ENCODE results near the gene THSD7A.

DNA sequence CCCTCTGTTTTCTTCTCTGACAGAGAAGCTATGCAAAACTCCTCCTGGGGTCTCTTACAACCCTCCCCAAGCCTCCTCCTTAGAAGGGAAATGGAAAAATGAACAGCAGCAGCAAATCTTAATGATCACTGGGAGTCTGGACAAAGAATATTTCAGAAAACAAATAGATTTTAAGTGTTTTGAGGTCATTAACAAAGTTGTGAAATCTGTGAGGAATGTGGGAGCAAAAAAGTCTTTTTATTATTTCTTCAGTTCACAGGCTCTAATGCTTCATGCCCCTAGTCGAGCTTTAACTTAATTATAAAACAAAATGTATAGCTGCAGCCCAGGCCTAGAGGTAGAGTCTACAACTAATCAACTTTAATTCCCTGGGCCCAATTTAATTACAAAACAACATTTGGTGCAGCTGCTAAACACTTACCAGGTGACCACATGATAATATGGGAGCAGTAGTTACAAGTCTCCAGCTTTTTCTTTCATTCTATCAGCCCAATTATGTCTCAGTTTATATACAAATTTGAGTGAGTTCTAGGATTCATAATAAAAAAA is 293.2 kb downstream of the THSD7A start:
- TF ChIP-seq, protein P1, sequence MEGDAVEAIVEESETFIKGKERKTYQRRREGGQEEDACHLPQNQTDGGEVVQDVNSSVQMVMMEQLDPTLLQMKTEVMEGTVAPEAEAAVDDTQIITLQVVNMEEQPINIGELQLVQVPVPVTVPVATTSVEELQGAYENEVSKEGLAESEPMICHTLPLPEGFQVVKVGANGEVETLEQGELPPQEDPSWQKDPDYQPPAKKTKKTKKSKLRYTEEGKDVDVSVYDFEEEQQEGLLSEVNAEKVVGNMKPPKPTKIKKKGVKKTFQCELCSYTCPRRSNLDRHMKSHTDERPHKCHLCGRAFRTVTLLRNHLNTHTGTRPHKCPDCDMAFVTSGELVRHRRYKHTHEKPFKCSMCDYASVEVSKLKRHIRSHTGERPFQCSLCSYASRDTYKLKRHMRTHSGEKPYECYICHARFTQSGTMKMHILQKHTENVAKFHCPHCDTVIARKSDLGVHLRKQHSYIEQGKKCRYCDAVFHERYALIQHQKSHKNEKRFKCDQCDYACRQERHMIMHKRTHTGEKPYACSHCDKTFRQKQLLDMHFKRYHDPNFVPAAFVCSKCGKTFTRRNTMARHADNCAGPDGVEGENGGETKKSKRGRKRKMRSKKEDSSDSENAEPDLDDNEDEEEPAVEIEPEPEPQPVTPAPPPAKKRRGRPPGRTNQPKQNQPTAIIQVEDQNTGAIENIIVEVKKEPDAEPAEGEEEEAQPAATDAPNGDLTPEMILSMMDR (optimal IDR thresholded peaks at IDR 0.05 in 1 of 3, IDR thresholded peaks at IDR 0.05 in 1 of 3, conservative IDR thresholded peaks at IDR 0.05 in 1 of 3; ENCODE audit: extremely low read depth in 1 of 3, insufficient read depth in 2 of 3, low read length in 3 of 3) = no peak
- no peak for TF ChIP-seq EZH2 (IDR thresholded peaks at IDR 0.05; ENCODE audit: low read length)

Measured in keratinocyte (primary cell).